ENCODE data around the gene CTBP1. TPM values are rescaled to one million over a fixed set of nuclear protein-coding genes. Genes with fewer than 3 reads are reported as not detected.
A peak's percentile ranks its signal among the peaks of the same experiment; 100 is the strongest.

The CTBP1 gene
- total RNA-seq, 1 experiment from 2014 or later = 136 TPM

DNA sequence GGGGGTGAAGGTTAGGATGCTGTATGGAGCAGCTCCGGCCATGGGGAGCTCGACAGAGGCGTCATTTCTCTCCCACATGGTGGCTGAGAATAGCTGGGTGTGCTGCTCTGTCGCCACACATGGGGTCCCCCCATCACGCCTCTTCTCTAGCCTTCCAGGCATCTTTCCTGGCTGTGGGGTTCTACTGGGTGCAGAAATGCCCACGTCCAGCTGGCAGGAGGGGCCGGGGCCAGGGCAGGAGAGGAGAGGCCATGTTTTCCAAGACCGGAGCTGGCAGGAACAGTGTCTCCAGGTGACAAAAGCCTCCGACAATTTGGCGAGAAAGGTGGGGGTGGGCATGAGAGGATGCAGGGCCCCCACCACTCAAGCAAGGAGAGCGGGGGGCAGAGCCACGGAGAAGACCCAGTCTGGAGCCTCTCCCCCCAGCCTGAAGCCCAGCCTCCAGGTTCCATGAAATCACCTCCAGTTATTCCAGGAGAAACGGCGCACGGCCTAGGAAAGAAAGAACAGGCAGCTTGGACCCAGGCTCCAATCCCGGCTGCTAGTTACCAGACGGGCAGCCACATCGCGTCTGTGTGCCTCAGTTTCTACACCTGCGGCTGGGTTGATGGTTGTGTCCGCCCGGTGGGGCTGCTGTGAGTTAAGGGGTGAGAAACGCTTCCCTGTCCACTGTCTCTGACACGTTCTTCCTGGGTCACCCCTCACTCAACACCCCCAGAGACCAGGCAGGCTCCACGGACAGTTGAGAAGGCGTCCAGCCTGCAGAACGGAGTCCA is 49.2 kb downstream of the CTBP1 start:
- WGBS (ENCODE audit: extremely low coverage, insufficient read length, low lambda C conversion rate) = no CpG with 5 or more reads among the region's 27 CpGs
- H3K23ac ChIP-seq (ENCODE audit: insufficient read length, low read depth, low read length) = no peak overlapping the region
- H3K79me2 ChIP-seq (ENCODE audit: insufficient read depth, low read length) = no peaks in the 10 kb centered on the region
- H3K56ac ChIP-seq (ENCODE audit: insufficient read length, low read depth, low read length) = no peak overlapping the region
- Mint-ChIP-seq H3K27me3 (ENCODE audit: low read depth) (peaks cover 22% of the 10 kb centered on the region), H3K4me3 (no peak overlapping the region), H3K36me3 (ENCODE audit: insufficient read depth in 1 of 3, low read depth in 3 of 3) (peaks cover 0 to 2% (median 0%) of the 10 kb centered on the region in 3 experiments; a peak in 2 of 7 replicates), H3K9me3 (no peaks in the 10 kb centered on the region), H3K27ac (no peak overlapping the region), H3K4me1 (no peaks in the 10 kb centered on the region)
- no peak overlapping the region for H2BK12ac ChIP-seq (ENCODE audit: insufficient read length, low read depth, low read length)
- H3T11ph ChIP-seq (ENCODE audit: low read length) = no peak overlapping the region
- H4K8ac ChIP-seq (replicated peaks; ENCODE audit: insufficient read length, low read depth, low read length) = no peak overlapping the region
- H3K27ac ChIP-seq (ENCODE audit: insufficient read length, low read depth, low read length) = no peak overlapping the region
- H2AK5ac ChIP-seq (ENCODE audit: insufficient read length, low read length) = no peak overlapping the region
- H3K14ac ChIP-seq (ENCODE audit: insufficient read depth, low read length) = no peak overlapping the region
- no peak overlapping the region for H3K9ac ChIP-seq (ENCODE audit: extremely low read depth, insufficient read length, low read length)
- no peak overlapping the region for H3K4me2 ChIP-seq (ENCODE audit: insufficient read depth, insufficient read length, low read length)
- H3K27me3 ChIP-seq (ENCODE audit: insufficient read depth, low read length) = no peaks in the 10 kb centered on the region
- H2BK5ac ChIP-seq (ENCODE audit: insufficient read length, low read length) = no peak overlapping the region
- no peaks in the 10 kb centered on the region for H3K4me1 ChIP-seq (ENCODE audit: insufficient read depth, low read length)
- H2AFZ ChIP-seq (ENCODE audit: low read length) = no peak overlapping the region
- H3K79me1 ChIP-seq (ENCODE audit: insufficient read depth, low read depth, low read length, poor library complexity, severe bottlenecking) = no peaks in the 10 kb centered on the region
- H4K5ac ChIP-seq (ENCODE audit: insufficient read length, low read depth, low read length) = no peak overlapping the region
- no peak overlapping the region for H3K4ac ChIP-seq (ENCODE audit: low read depth, low read length)
- TF ChIP-seq, protein P1, sequence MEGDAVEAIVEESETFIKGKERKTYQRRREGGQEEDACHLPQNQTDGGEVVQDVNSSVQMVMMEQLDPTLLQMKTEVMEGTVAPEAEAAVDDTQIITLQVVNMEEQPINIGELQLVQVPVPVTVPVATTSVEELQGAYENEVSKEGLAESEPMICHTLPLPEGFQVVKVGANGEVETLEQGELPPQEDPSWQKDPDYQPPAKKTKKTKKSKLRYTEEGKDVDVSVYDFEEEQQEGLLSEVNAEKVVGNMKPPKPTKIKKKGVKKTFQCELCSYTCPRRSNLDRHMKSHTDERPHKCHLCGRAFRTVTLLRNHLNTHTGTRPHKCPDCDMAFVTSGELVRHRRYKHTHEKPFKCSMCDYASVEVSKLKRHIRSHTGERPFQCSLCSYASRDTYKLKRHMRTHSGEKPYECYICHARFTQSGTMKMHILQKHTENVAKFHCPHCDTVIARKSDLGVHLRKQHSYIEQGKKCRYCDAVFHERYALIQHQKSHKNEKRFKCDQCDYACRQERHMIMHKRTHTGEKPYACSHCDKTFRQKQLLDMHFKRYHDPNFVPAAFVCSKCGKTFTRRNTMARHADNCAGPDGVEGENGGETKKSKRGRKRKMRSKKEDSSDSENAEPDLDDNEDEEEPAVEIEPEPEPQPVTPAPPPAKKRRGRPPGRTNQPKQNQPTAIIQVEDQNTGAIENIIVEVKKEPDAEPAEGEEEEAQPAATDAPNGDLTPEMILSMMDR (conservative IDR thresholded peaks at IDR 0.05) = no peak
- H2BK120ac ChIP-seq (ENCODE audit: low read depth, low read length, poor library complexity, severe bottlenecking) = no peak overlapping the region
- no peaks in the 10 kb centered on the region for H3K9me3 ChIP-seq (ENCODE audit: control insufficient read depth, low read depth, low read length)
- no peaks in the 10 kb centered on the region for H3K23me2 ChIP-seq (ENCODE audit: insufficient read length, low read depth, low read length, poor library complexity, severe bottlenecking)
- H2BK20ac ChIP-seq (ENCODE audit: low read depth, low read length, poor library complexity, severe bottlenecking) = no peak overlapping the region
- no peak overlapping the region for H2BK15ac ChIP-seq (ENCODE audit: low read depth, low read length)
- H4K91ac ChIP-seq (ENCODE audit: insufficient read length, low read depth, low read length) = no peak overlapping the region
- DNase-seq = peak; percentile 24
- peaks cover 4% of the 10 kb centered on the region for H4K20me1 ChIP-seq (ENCODE audit: control insufficient read depth, insufficient read depth, insufficient read length)
- H3K18ac ChIP-seq (ENCODE audit: insufficient read length, low read depth, low read length) = no peak overlapping the region

Data from H9 (cell line).